Heart left ventricle (tissue), 16 donors: ENCODE results near the gene PROCA1. TPM values are rescaled to one million over a fixed set of nuclear protein-coding genes. Genes with fewer than 3 reads are reported as not detected.

Source experiments
- ATAC-seq, 4 donors: fragments of 200-7000 bp; cut with Tn5 transposase; one replicate each; pipeline ENCODE4 v1.9.1; 2020 to 2022; ENCODE audit warnings: moderate library complexity in 4 of 4, mild to moderate bottlenecking in 3 of 4, moderate number of reproducible peaks in 1 of 4
- DNase-seq, 5 donors: peaks; one replicate each; pipeline ENCODE4 v3.0.0-alpha.2; 2020
- H3K27ac ChIP-seq, 12 donors: fragments of 200-600 bp; sonication (generic) in 4 of 12; one replicate each; pipeline versions ENCODE4 v1.5.0 to v1.8.0; 2016 to 2022; ENCODE audit warnings: mild to moderate bottlenecking in 2 of 12
- H3K27me3 ChIP-seq, 9 donors: fragments of 200-600 bp; sonication (generic) in 2 of 9; one replicate each; pipeline versions ENCODE4 v1.5.1 to v1.8.0; 2016 to 2022; ENCODE audit warnings: mild to moderate bottlenecking in 3 of 9
- H3K36me3 ChIP-seq, 9 donors: fragments of 200-600 bp; sonication (generic) in 2 of 9; one replicate each; pipeline versions ENCODE4 v1.5.0 to v1.8.0; 2018 to 2022; ENCODE audit warnings: mild to moderate bottlenecking in 2 of 9
- H3K4me1 ChIP-seq, 12 donors: fragments of 200-600 bp; sonication (generic) in 4 of 12; one replicate each; pipeline versions ENCODE4 v1.5.0 to v1.8.0; 2016 to 2022; ENCODE audit warnings: mild to moderate bottlenecking in 3 of 12
- H3K4me3 ChIP-seq, 12 donors: fragments of 200-600 bp; sonication (generic) in 4 of 12; one replicate each; pipeline versions ENCODE4 v1.5.0 to v1.8.0; 2017 to 2022; ENCODE audit warnings: mild to moderate bottlenecking in 9 of 12, moderate library complexity in 4 of 12
- H3K9me3 ChIP-seq, 12 donors: fragments of 200-600 bp; sonication (generic) in 4 of 12; one replicate each; pipeline versions ENCODE4 v1.5.0 to v1.8.0; 2016 to 2022; ENCODE audit warnings: mild to moderate bottlenecking in 1 of 12
- CTCF ChIP-seq, 12 donors: fragments of 200-600 bp; sonication (generic) in 4 of 12; IDR thresholded peaks; one replicate each; pipeline versions ENCODE4 v1.5.0 to v1.8.0; 2018 to 2022; ENCODE audit warnings: antibody characterized with exemption in 12 of 12, mild to moderate bottlenecking in 5 of 12
- POLR2A ChIP-seq, 2 donors: fragments of 450-650 bp; IDR thresholded peaks; one replicate each; pipeline ENCODE4 v1.6.1; 2017; ENCODE audit warnings: antibody characterized with exemption in 2 of 2, mild to moderate bottlenecking in 2 of 2, moderate library complexity in 2 of 2
- WGBS, 4 donors: extraction: QIAGEN DNeasy Blood & Tissue Kit in 2 of 4; methylation state at CpG; one replicate each; pipeline versions ENCODE4 v1.1.5 to v1.1.7; 2013 to 2018; 5-methylcytosine and 5-hydroxymethylcytosine counted together
- intact Hi-C, 10 donors: fragments of 100-400 bp; cut with DNase I; formaldehyde crosslinking; loops; one replicate each; pipeline versions ENCODE4 v1.11.1 to v1.14.2; 2022
- polyA plus RNA-seq, 2 donors: library from polyadenylated mRNA; stranded (reverse); fragments of 200-250 nt; gene quantifications; one replicate each; pipeline ENCODE4 v1.2.3, GENCODE V29; 2013
- total RNA-seq, 9 donors: library from RNA; depleted of rRNA in 2 of 9; stranded (reverse); fragments of >200 nt in 2 of 9; fragmentation: NEBNext Ultra II Directional in 3 of 9; extraction: Animal tissue kit (Norgen Biotek cat#: 25700) in 3 of 9; gene quantifications; one replicate each; pipeline versions ENCODE4 v1.1.0 to v1.2.4, GENCODE V29; 2016 to 2023
- donor health status: ischemic (EF 13 %, LVEDD 7.1; RV severe dilation, severe dysfunction).
- donor health status: healthy with polysubstance abuse.
- donor health status: DM: no; HTN: yes; CAD: no.
- donor health status: DM: no; HTN: no; CAD: no.
- donor health status: ischemic (EF 25% LVEDD 6.9; RV normal size, moderate dysfunction).
- donor health status: ischemic (EF 25% LVEDD 5.7; RV mildly dilated, moderate dysfunction).
- donor health status: healthy.
- donor health status: DM: yes; HTN: yes; CAD: no.
- donor health status: ischemic (EF 35%, LVEDD 5.7; RV mildly dilated, moderate dysfunction).
- donor health status: nonischemic (EF 11% LVEDD 7.7; RV severe dilation, severe dysfunction).
- donor health status: DM: yes; HTN: yes; CAD: no.
- donor health status: PGD.
- donor health status: ischemic (EF 29% LVEDD 5.4; RV normal size, mild dysfunction).
- donor health status: nonischemic (EF 23%, LVEDD 6.1; RV moderate dilation, normal function).

The PROCA1 gene
- total and polyA plus RNA-seq, 11 donors = 0.64 to 2.6 (median 1.0) TPM

GRCh38 chr17:28744104-28744971, 32.6 kb upstream of the PROCA1 start:
- 2 to 5% (median 4%) methylated on average over 52 to 61 of the region's 61 CpGs for WGBS, 4 donors
- H3K36me3 ChIP-seq = peaks cover 0 to 18% (median 2%) of the 10 kb centered on the region in 9 donors
- peak in 2 of 5 donors; percentile 43 to 65 for DNase-seq
- intact Hi-C loops = loop anchor here in 2 of 10 donors (2.0 kb wide), 1 partner anchor 16 kb away; the partner anchor contains the start of gene NEK8 (in 2 of the 2)
- H3K4me3 ChIP-seq = peak overlapping the region; percentile 56 to 89 (median 76)
- no peak for TF ChIP-seq CTCF (IDR thresholded peaks at IDR 0.05)
- no peak for TF ChIP-seq POLR2A (IDR thresholded peaks at IDR 0.05)
- peaks cover 0 to 59% (median 32%) of the 10 kb centered on the region in 12 donors for H3K4me1 ChIP-seq
- H3K9me3 ChIP-seq = no peaks in the 10 kb centered on the region
- ATAC-seq = peak in 3 of 4 donors; percentile 1 to 37 (median 16)
- no peaks in the 10 kb centered on the region for H3K27me3 ChIP-seq
- peak overlapping the region in 11 of 12 donors; percentile 51 to 88 (median 86) for H3K27ac ChIP-seq

DNA sequence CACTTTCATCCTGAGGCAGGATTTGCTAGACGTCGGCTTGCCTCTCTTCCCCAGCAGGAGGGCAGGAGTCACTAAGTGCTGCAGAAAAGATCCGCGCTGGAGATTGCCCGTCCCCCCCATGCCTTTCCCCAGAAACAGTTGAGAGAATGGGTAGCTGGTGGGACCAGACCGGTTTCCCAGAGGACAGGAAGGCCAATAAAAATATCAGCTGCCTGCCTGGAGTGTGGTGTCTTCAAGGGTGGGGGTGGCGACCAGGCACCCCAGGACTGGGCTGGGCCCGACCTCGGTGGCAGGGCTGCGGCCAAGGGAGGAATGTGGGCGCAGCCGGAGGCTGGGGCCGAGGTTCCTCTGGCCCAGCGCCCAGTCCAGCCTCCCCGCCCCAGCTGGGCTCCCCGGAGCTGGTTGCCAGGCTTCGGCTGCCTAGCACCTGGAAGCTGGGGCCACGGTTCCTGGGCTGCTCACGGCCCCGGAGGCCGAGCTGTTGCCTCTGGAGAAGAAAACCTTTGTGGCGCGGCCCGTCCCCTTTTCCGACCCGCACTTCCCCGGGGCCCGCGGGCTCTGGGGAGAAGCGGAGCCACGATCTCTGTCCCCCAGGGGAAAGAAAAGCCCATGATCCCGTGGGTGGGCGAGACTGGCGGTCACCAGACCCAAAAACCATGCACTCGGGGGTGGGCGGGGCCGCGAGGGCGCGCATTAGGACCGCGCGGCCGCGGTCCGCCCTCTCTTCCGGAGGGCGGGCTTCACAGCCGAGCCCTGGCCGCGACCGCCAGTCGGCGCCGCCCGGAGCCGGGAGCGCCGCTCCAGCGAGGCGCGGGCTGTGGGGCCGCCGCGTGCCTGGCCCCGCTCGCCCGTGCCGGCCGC, 31.8 kb upstream of the PROCA1 start, which contains the start of gene TRAF4:
Gene TRAF4, plus strand, starts transcription at position 769 of the 861 bp plus-strand sequence. CDS start 102 bp downstream, outside the sequence.
- 1 to 6% (median 2%) methylated on average over 27 to 70 of the region's 70 CpGs for WGBS, 4 donors
- Histone ChIP-seq H3K9me3 (no peaks in the 10 kb centered on the region), H3K4me1 (peaks cover 0 to 57% (median 32%) of the 10 kb centered on the region in 12 donors), H3K27me3 (no peaks in the 10 kb centered on the region), H3K4me3 (peak within 1 kb of the TSS; percentile 56 to 89 (median 76)), H3K27ac (peak within 1 kb of the TSS; percentile 55 to 88 (median 86)), H3K36me3 (peaks cover 0 to 11% (median 0%) of the 10 kb centered on the region in 9 donors)
- peak; percentile 83 to 91 (median 87) for ATAC-seq
- intact Hi-C loops = loop anchor here in 4 of 10 donors (2.0 kb wide), 1 partner anchor 15 kb away; the partner anchor contains the start of gene NEK8 (in 4 of the 4)
- DNase-seq = peak; percentile 79 to 89 (median 84)
- TF ChIP-seq CTCF (IDR thresholded peaks at IDR 0.05) (peak in 6 of 12 donors; percentile 14 to 42 (median 34)), POLR2A (IDR thresholded peaks at IDR 0.05) (peak in 1 of 2 donors; percentile 67)

- WGBS, 4 donors = 78 to 84% (median 81%) methylated on average over 18 to 19 of the region's 19 CpGs
- H3K4me1 ChIP-seq = peaks cover 0 to 48% (median 30%) of the 10 kb centered on the region in 12 donors
- H3K27ac ChIP-seq = no peak overlapping the region
- H3K4me3 ChIP-seq = no peak overlapping the region
- peak in 1 of 5 donors; percentile 25 for DNase-seq
- TF ChIP-seq POLR2A (IDR thresholded peaks at IDR 0.05) = no peak
- no peak for TF ChIP-seq CTCF (IDR thresholded peaks at IDR 0.05)
- H3K36me3 ChIP-seq = no peaks in the 10 kb centered on the region
- ATAC-seq = no peak
- no peaks in the 10 kb centered on the region for H3K9me3 ChIP-seq
- no peaks in the 10 kb centered on the region for H3K27me3 ChIP-seq
- intact Hi-C loops = loop anchor here in 2 of 10 donors (2.0 kb wide), 1 partner anchor 13 kb away; the partner anchor contains the start of gene NEK8 (in 2 of the 2)
These were observed 30.0 kb upstream of the PROCA1 start for GRCh38 chr17:28741358-28742349.
